Heart left ventricle (tissue), 13 donors: ENCODE measurements around the gene PASK.

Experiments used
- POLR2A ChIP-seq, 2 donors: fragments of 450-650 bp; IDR thresholded peaks; one replicate each; pipeline ENCODE4 v1.6.1; 2017; ENCODE audit warnings: antibody characterized with exemption in 2 of 2, mild to moderate bottlenecking in 2 of 2, moderate library complexity in 2 of 2
- TF ChIP-seq, protein P1 (sequence below), 12 donors: fragments of 200-600 bp; sonication (generic) in 4 of 12; IDR thresholded peaks; one replicate each; pipeline versions ENCODE4 v1.5.0 to v1.8.0; 2018 to 2022; ENCODE audit warnings: antibody characterized with exemption in 12 of 12, mild to moderate bottlenecking in 5 of 12
- donor health status: ischemic (EF 13 %, LVEDD 7.1; RV severe dilation, severe dysfunction).
- donor health status: DM: no; HTN: yes; CAD: no.
- donor health status: DM: no; HTN: no; CAD: no.
- donor health status: ischemic (EF 25% LVEDD 6.9; RV normal size, moderate dysfunction).
- donor health status: ischemic (EF 25% LVEDD 5.7; RV mildly dilated, moderate dysfunction).
- donor health status: ischemic (EF 35%, LVEDD 5.7; RV mildly dilated, moderate dysfunction).
- donor health status: nonischemic (EF 11% LVEDD 7.7; RV severe dilation, severe dysfunction).
- donor health status: DM: yes; HTN: yes; CAD: no.
- donor health status: PGD.
- donor health status: ischemic (EF 29% LVEDD 5.4; RV normal size, mild dysfunction).
- donor health status: nonischemic (EF 23%, LVEDD 6.1; RV moderate dilation, normal function).

DNA sequence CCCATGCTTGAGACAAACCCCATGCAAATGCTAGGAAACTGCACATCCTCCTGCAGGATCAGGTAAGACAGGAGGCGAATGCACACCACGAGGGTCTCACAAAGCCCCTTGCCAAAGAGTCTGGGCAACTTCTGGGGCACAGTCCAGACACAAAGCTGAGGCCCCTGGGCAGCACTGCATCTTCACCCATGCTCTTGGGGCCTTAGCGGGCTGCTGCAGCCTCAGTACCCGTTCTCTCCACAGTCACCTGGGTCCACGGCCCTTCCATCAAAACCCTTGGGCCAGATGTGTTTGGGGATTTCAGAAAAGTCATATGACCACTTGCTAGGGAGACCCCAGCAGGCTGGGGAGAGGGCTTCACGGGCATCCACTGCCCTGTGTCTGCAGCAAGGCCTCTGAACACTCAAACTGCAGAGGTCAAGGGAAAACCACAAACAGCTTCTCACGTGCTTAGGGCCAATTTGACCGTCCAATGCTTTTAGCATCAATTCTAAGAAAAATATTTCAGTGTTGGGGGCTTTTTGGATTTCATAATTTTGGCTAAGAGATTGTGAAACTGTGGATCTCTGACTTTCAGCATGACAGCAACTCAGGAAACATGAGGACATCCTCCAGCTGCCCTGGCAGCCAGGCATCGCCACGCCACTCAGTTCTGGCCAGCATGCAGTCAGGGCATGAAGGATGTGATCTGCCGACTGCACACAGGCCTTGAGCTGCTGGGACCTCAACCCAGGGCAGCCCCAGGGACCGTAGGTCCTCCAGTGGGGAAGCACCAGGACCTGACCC, 20.0 kb downstream of the PASK start:
- TF ChIP-seq, protein P1, sequence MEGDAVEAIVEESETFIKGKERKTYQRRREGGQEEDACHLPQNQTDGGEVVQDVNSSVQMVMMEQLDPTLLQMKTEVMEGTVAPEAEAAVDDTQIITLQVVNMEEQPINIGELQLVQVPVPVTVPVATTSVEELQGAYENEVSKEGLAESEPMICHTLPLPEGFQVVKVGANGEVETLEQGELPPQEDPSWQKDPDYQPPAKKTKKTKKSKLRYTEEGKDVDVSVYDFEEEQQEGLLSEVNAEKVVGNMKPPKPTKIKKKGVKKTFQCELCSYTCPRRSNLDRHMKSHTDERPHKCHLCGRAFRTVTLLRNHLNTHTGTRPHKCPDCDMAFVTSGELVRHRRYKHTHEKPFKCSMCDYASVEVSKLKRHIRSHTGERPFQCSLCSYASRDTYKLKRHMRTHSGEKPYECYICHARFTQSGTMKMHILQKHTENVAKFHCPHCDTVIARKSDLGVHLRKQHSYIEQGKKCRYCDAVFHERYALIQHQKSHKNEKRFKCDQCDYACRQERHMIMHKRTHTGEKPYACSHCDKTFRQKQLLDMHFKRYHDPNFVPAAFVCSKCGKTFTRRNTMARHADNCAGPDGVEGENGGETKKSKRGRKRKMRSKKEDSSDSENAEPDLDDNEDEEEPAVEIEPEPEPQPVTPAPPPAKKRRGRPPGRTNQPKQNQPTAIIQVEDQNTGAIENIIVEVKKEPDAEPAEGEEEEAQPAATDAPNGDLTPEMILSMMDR (IDR thresholded peaks at IDR 0.05): no peak
- TF ChIP-seq POLR2A (IDR thresholded peaks at IDR 0.05): no peak
